Transverse colon (tissue), 4 donors: ENCODE data around the gene NT5C1A.

ENCODE experiments used
- CTCF ChIP-seq, 5 experiments: fragments of 200-600 bp in 3 of 5; fragments of 450-650 bp in 2 of 5; sonication (generic) in 3 of 5; IDR thresholded peaks; 1 replicate in 2 of 5; 2 replicates in 3 of 5; pipeline ENCODE4 v1.5.1; 2016 to 2017; ENCODE audit warnings: antibody characterized with exemption in 5 of 5, inconsistent platforms in 3 of 5, mild to moderate bottlenecking in 2 of 5, moderate library complexity in 1 of 5
- POLR2AphosphoS5 ChIP-seq, 3 donors: sonication (generic); formaldehyde crosslinking; IDR thresholded peaks; one replicate each; pipeline ENCODE4 v1.6.1; 2016; ENCODE audit warnings: antibody characterized with exemption in 3 of 3

GRCh38 chr1:39631361-39632322 is 40.3 kb downstream of the NT5C1A start:
- no peak for TF ChIP-seq POLR2AphosphoS5 (IDR thresholded peaks at IDR 0.05)
- TF ChIP-seq CTCF (IDR thresholded peaks at IDR 0.05): no peak
